ENCODE measurements around the gene MRPL40.

Gene MRPL40

GRCh38 chr22:19401483-19401882 lies 30.9 kb upstream of the MRPL40 start:
- Histone ChIP-seq H3F3A (ENCODE audit: low read depth) (no peaks in the 10 kb centered on the region), H3K79me2 (ENCODE audit: insufficient read depth, low read length) (no peaks in the 10 kb centered on the region), H3K9me2 (replicated peaks; ENCODE audit: low read depth, low read length) (no peaks in the 10 kb centered on the region), H4K20me1 (ENCODE audit: insufficient read depth, low read length, poor library complexity, severe bottlenecking) (no peaks in the 10 kb centered on the region), H3K4me1 (ENCODE audit: insufficient read depth, low read length, poor library complexity, severe bottlenecking) (no peaks in the 10 kb centered on the region), H3K36me3 (ENCODE audit: insufficient read depth, low read length) (peaks cover 87% of the 10 kb centered on the region; the same call in 1 of the 2 replicates), H2AFZ (ENCODE audit: low read length) (no peak overlapping the region), H3K27me3 (ENCODE audit: insufficient read depth, low read length, poor library complexity, severe bottlenecking) (no peaks in the 10 kb centered on the region), H3K9me3 (ENCODE audit: insufficient read depth, low read depth, low read length) (no peaks in the 10 kb centered on the region), H3K9ac (ENCODE audit: low read depth, low read length, poor library complexity, severe bottlenecking) (no peak overlapping the region), H3K4me2 (ENCODE audit: low read depth, low read length, poor library complexity, severe bottlenecking) (no peak overlapping the region), H3K4me3 (ENCODE audit: low read length, poor library complexity, severe bottlenecking) (no peak overlapping the region)
- TF ChIP-seq, protein P1, sequence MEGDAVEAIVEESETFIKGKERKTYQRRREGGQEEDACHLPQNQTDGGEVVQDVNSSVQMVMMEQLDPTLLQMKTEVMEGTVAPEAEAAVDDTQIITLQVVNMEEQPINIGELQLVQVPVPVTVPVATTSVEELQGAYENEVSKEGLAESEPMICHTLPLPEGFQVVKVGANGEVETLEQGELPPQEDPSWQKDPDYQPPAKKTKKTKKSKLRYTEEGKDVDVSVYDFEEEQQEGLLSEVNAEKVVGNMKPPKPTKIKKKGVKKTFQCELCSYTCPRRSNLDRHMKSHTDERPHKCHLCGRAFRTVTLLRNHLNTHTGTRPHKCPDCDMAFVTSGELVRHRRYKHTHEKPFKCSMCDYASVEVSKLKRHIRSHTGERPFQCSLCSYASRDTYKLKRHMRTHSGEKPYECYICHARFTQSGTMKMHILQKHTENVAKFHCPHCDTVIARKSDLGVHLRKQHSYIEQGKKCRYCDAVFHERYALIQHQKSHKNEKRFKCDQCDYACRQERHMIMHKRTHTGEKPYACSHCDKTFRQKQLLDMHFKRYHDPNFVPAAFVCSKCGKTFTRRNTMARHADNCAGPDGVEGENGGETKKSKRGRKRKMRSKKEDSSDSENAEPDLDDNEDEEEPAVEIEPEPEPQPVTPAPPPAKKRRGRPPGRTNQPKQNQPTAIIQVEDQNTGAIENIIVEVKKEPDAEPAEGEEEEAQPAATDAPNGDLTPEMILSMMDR (conservative IDR thresholded peaks at IDR 0.05; ENCODE audit: low read length): no peak
- TF ChIP-seq EZH2phosphoT487 (IDR thresholded peaks at IDR 0.05; ENCODE audit: borderline replicate concordance): no peak

DNA sequence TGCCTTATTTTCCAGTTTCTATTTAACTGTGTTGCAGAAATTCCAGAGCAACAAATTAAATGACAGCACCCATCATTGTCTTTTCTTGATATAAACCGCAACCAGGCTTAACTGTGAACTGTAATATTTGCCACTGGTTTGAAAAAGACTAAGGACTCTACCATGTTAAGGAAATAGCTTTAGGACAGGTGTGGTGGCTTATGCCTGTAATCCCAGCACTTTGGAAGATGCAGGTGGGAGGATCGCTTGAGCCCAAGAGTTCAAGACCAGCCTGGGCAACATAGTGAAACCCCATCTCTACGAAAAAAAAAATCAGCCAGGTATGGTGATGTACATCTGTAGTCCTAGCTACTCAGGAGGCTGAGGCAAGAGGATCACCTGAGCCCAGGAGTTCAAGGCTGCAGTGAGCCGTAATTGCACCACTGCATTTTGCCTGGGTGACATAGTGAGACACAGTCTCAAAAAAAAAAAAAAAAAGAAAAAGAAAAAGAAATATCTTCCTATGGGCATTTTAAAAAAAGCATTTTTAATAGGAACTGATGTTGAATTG lies 29.6 kb upstream of the MRPL40 start:
- Histone ChIP-seq H3K4me1 (ENCODE audit: insufficient read depth, low read length, poor library complexity, severe bottlenecking) (no peaks in the 10 kb centered on the region), H3K9ac (ENCODE audit: low read depth, low read length, poor library complexity, severe bottlenecking) (no peak overlapping the region), H3K4me3 (ENCODE audit: low read length, poor library complexity, severe bottlenecking) (no peak overlapping the region), H2AFZ (ENCODE audit: low read length) (no peak overlapping the region), H3K36me3 (ENCODE audit: insufficient read depth, low read length) (peaks cover 87% of the 10 kb centered on the region; the same call in 1 of the 2 replicates), H3K4me2 (ENCODE audit: low read depth, low read length, poor library complexity, severe bottlenecking) (no peak overlapping the region), H3K27me3 (ENCODE audit: insufficient read depth, low read length, poor library complexity, severe bottlenecking) (no peaks in the 10 kb centered on the region), H4K20me1 (ENCODE audit: insufficient read depth, low read length, poor library complexity, severe bottlenecking) (no peaks in the 10 kb centered on the region), H3K9me2 (replicated peaks; ENCODE audit: low read depth, low read length) (no peaks in the 10 kb centered on the region), H3K79me2 (ENCODE audit: insufficient read depth, low read length) (no peaks in the 10 kb centered on the region), H3F3A (ENCODE audit: low read depth) (no peaks in the 10 kb centered on the region), H3K9me3 (ENCODE audit: insufficient read depth, low read depth, low read length) (no peaks in the 10 kb centered on the region)
- TF ChIP-seq, protein P1 (conservative IDR thresholded peaks at IDR 0.05; ENCODE audit: low read length): no peak
- no peak for TF ChIP-seq EZH2phosphoT487 (IDR thresholded peaks at IDR 0.05; ENCODE audit: borderline replicate concordance)

- Histone ChIP-seq H3F3A (ENCODE audit: low read depth) (no peaks in the 10 kb centered on the region), H3K9me2 (replicated peaks; ENCODE audit: low read depth, low read length) (no peaks in the 10 kb centered on the region), H3K9me3 (ENCODE audit: insufficient read depth, low read depth, low read length) (no peaks in the 10 kb centered on the region), H3K27me3 (ENCODE audit: insufficient read depth, low read length, poor library complexity, severe bottlenecking) (no peaks in the 10 kb centered on the region), H4K20me1 (ENCODE audit: insufficient read depth, low read length, poor library complexity, severe bottlenecking) (no peaks in the 10 kb centered on the region), H3K4me1 (ENCODE audit: insufficient read depth, low read length, poor library complexity, severe bottlenecking) (no peaks in the 10 kb centered on the region), H3K79me2 (ENCODE audit: insufficient read depth, low read length) (no peaks in the 10 kb centered on the region), H3K36me3 (ENCODE audit: insufficient read depth, low read length) (peaks cover 88% of the 10 kb centered on the region; the same call in 1 of the 2 replicates), H3K4me3 (ENCODE audit: low read length, poor library complexity, severe bottlenecking) (no peak overlapping the region), H3K9ac (ENCODE audit: low read depth, low read length, poor library complexity, severe bottlenecking) (no peak overlapping the region), H2AFZ (ENCODE audit: low read length) (no peak overlapping the region), H3K4me2 (ENCODE audit: low read depth, low read length, poor library complexity, severe bottlenecking) (no peak overlapping the region)
- TF ChIP-seq EZH2phosphoT487 (IDR thresholded peaks at IDR 0.05; ENCODE audit: borderline replicate concordance): no peak
- TF ChIP-seq, protein P1 (conservative IDR thresholded peaks at IDR 0.05; ENCODE audit: low read length): no peak
These were observed 27.7 kb upstream of the MRPL40 start for GRCh38 chr22:19404676-19405075.

All from Loucy (cell line).